GM18505 (cell line): ENCODE measurements around the gene DLK2.
"Not testable (repeated sequence)": the region's sequence is repeated elsewhere in the genome, so short reads cannot be mapped to it uniquely, and the experiment has no call there.

Experiments used
- ATAC-seq: cut with Tn5 transposase; IDR thresholded peaks from one replicate; pipeline ENCODE4 v1.9.1; 2021; ENCODE audit not compliant: unreplicated experiment
- POLR2A ChIP-seq: IDR thresholded peaks from 4 replicates; pipeline ENCODE4 v1.6.1; 2011; ENCODE audit warnings: borderline replicate concordance; ENCODE audit not compliant: insufficient read depth, insufficient read length; ENCODE audit errors: extremely low read depth

DLK2 gene

DNA sequence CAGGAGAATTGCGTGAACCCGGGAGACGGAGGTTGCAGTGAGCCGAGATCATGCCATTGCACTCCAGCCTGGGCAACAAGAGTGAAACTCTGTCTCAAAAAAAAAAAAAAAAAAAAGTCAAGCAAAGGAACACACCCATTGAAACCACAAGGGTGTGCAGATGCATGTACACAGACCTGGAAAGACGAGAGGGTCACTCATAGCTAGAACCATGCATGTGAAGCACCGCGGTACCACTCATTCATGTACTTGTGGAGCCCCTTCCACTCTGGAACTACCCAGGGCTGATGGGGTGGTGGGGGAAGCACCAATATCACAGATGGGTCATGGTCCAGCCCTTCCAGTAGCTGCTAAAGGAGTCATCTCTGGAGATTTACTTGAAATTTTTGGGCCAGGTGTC, 14.6 kb upstream of the DLK2 start:
- no peak for TF ChIP-seq POLR2A
- no peak for ATAC-seq

DNA sequence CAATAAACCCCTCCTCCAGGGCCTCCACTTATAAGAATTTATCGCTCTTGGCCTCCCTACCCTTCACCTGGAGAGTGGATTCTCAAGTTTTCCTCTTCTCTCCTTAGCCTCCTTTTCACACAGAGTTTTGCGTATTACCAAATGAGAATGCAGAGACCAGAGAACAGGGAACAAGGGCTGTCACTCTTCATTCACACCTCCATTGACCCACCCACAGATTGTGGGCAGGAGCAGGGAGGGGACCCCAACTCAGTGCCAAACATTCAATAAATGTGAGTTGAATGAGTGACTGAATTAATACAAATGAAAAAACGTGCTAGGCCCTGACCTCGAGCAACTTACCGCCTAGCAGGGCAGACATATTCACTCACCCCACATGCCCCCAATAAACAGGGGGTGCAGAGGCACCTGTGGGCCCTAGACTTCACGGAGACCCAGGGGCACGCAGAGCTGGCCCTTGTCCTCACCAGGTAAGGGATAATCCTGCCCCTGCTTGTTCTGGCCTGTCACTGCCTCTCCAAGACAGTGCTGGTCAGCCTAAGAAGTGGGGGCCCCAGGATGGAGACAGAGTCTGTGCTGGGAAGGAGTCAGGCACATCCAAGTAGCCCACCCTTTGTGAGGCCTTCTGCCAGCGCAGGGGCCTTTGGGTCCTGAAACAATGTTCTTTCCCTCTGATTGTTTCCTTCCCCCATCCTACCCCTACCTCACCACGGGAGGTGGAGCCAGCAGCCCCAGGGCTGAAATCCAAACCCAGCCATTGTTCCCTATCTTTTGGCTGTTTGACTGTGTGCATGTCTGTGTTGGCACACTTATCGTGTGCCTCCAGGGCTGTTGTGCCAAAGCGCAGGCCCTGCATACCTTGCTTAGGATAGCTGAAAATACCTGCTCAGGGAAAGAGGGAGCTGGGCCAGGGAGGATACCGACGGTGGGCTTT, 13.7 kb upstream of the DLK2 start:
- no peak for TF ChIP-seq POLR2A
- no peak for ATAC-seq

GRCh38 chr6:43468240-43468639, 12.9 kb upstream of the DLK2 start:
- TF ChIP-seq POLR2A: no peak
- no peak for ATAC-seq

GRCh38 chr6:43467752-43468151, 12.4 kb upstream of the DLK2 start:
- no peak for TF ChIP-seq POLR2A
- no peak for ATAC-seq

DNA sequence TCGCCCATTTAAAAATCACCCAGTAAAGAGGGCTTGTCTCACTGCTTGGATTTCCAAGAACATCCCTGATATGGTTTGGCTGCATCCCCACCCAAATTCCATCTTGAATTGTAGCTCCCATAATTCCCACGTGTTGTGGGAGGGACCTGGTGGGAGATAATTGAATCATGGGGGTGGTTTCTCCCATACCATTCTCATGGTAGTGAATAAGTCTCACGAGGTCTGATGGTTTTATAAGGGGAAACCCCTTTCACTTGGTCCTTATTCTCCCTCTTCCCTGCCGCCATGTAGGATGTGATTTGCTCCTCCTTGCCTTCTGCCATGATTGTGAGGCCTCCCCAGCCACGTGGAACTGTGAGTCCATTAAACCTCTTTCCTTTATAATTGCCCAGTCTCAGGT, 11.9 kb upstream of the DLK2 start:
- not testable (repeated sequence) for ATAC-seq

GRCh38 chr6:43465948-43466347, 10.6 kb upstream of the DLK2 start:
- no peak for TF ChIP-seq POLR2A
- ATAC-seq: no peak

DNA sequence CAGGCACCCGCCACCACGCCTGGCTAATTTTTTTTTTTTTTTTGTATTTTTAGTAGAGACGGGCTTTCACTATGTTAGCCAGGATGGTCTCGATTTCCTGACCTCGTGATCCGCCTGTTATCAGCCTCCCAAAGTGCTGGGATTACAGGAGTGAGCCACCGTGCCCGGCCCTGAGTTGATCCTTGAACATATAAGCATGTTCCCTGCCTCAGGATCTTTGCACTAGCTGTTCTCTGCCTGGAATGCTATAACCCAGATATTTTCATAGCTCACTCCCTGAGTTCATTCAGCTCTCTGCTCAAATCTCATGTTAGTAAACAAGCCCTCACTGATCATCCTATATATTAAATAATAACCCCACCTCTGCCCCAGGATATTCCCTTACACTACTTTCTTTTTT, 9.0 kb upstream of the DLK2 start:
- no peak for TF ChIP-seq POLR2A

GRCh38 chr6:43461936-43462335, 6.6 kb upstream of the DLK2 start:
- TF ChIP-seq POLR2A: no peak
- ATAC-seq: no peak

More for the DNA sequence above, 9.0 kb upstream of the DLK2 start:
- no peak for ATAC-seq

DNA sequence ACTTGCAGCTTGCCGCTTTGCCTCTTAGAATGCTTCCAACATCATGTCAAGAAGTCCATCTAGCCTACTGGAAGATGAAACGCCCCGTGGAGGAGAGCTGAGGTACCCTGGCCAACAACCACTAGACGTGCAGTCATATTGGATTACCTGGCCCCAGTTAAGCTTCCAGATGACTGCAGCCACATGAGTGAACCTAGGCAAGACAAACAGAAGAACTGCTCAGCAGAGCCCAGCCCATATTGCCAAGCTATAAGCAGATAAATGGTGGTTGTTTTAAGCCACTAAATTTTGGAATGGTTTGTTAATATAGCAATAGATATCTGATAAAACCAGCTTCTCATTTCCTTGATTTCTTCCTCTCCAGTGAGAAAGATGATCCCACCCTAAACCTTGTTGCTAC, 4.7 kb upstream of the DLK2 start:
- no peak for TF ChIP-seq POLR2A
- no peak for ATAC-seq

DNA sequence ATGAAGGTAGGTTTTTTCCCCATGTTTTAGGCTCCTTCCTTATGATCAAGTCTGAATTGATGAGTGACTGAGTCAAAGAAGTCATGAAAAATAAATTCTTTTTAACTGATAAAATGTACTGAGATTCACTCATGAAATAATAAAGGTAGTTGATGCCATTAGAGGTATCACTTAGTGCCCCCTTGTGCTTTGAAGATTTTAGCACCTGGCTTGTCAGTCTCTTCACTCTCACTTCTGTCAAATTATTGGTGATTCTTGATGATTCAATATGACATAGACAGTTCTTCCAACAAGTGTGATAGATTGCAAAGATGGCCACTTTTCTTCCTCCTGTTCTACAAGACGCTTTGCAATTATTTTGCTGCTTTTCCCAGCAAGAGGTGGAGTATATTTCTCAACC, 4.2 kb upstream of the DLK2 start:
- ATAC-seq: no peak
- TF ChIP-seq POLR2A: no peak

DNA sequence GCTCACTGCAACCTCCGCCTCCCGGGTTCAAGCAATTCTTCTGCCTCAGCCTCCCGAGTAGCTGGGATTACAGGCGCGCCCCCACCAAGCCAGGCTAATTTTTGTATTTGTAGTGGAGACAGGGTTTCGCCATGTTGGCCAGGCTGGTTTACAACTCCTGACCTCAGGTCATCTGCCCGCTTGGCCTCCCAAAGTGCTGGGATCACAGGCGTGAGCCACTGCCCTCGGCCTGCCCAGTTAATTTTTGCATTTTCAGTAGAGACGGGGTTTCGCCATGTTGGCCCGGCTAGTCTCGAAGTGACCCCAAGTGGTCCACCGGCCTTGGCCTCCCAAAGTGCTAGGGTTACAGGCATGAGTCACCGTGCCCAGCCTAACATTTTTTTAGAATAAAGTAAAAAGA, 2.8 kb upstream of the DLK2 start:
- ATAC-seq: not testable (repeated sequence)

DNA sequence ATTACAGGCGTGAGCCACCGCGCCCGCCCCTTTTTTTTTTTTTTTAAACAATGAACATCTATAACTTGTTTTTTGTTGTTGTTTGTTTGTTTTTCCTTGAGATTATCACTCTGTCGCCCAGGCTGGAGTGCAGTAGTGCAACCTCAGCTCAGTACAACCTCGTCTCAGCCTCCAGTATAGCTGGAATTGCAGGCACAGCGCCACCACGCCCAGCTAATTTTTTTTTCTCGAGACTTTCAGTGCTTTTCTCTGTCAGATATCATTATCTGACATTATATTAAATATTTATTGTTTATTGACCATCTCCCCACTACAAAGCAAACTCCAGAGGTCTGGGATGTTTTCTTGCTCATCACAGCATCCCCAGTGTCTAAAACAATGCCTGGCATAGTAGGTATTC, 2.3 kb upstream of the DLK2 start:
- no peak for TF ChIP-seq POLR2A
- ATAC-seq: no peak

- ATAC-seq: no peak
- TF ChIP-seq POLR2A: no peak
Observed at GRCh38 chr6:43454696-43455530, 435 bp downstream of the DLK2 start.

- no peak for TF ChIP-seq POLR2A
- ATAC-seq: no peak
Observed at GRCh38 chr6:43454290-43454695, 1.1 kb downstream of the DLK2 start.
